Limb (tissue), 2 donors: ENCODE results near the gene PDCD6IP.

ENCODE experiments used
- DNase-seq, 2 donors: peaks; one replicate each; pipeline ENCODE4 v3.0.0-alpha.2; 2016; ENCODE audit errors: extremely low spot score in 2 of 2

Gene PDCD6IP

DNA sequence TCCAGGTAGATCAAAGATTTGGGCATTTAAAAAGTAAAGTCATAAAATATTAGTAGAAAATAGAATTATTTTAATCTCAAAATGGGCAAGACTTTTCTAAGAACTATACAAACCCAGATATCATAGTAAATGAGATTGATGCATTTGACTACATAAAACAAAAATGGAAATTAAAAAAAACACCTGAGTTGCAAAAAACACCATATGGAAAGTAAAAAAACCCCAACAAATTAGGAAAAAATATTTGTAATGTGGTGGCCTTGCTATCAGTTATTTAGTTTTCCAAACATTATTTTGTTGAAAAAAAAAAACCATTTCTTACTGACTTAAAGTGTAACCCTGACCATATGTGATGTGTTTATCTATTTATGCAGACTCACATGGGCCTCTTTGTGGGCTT, 97.2 kb downstream of the PDCD6IP start:
- DNase-seq: no peak

DNA sequence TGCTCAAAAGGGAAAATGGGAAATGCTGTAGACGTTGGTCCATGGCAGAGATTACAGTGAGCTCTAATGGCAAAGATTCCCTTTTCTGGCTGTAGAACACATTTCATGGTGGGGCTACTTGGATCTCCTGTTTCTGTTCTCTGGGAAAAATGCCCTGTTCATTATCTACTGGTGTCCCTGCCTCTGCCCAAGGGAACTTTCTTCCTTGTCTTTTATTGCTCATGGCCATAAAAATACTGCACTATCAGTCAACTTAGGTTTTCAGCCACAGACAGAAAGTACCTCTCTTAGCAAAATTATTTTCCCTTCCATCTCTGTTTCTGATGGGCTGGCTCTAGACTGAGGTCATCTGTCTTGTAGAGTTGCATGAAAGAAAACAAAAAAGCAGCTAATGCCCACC, 98.9 kb downstream of the PDCD6IP start:
- DNase-seq: no peak

DNA sequence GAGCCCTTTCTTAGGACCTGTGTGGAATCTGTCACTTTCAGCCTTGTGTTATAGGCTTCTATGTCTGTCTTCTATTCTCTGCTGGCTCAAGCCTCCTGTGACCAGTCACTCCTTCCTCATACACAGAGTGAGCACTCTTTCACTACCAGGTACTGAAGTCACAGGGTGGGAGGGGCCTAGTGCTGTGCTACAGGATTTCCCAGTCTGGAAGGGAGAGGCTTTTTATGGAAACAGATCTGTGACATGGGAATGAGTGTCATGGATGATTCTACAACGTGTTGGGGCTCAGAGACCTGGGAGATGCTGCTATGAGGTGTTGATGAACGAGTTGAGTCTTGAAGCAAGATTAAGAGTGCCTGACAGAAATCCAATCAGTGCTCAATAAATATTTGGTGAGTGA, 100.5 kb downstream of the PDCD6IP start:
- DNase-seq: no peak

DNA sequence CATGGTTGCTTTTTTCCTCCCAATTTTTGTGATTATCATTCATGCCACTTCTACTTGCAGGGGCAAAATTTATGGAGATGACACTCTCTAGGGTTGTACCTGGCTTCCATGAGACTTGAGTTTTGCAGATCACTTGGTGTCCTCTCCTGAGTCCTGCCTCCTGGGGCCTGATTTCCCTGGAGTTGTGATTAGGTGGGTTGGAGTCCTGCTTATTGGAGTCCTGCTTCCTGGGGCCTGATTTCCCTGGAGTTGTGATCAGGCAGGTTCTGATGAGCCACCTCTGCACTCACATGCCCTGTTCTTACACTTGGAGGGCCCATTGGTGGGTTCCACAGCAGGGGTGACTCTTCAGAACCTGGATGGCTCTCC, 102.0 kb downstream of the PDCD6IP start:
- no peak for DNase-seq

DNA sequence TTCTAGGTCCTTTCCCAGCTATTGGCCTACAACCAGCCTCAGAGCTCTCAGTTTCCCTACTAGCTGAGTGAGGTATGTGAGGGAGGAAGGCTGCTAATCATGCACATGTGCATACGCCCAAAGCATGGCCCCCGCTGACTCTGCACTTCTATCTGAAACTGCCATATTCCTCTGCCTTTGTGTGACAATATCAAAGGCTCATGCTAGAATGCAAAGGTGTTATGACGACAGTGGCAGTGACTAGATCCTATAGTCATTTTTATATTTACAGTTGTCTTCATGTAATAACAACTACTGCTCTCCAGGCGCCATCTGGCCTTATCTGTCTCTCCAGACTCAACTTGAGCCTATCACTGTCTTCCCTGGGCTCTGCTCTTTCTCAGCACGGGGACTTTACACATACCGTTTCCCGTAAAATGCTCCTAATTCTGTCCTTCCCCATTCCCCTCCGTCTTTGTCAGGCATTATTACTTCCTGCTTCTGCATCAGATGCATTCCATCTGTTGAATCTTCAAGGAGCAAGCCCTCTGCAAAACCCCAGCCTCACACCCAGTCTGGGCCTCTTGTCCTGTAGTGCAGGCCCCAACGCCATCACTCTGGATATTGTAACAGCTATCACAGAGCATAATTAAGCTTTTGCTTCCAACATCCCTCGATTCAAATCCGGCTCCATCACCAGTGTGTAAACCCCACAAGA, 102.5 kb downstream of the PDCD6IP start:
- no peak for DNase-seq

DNA sequence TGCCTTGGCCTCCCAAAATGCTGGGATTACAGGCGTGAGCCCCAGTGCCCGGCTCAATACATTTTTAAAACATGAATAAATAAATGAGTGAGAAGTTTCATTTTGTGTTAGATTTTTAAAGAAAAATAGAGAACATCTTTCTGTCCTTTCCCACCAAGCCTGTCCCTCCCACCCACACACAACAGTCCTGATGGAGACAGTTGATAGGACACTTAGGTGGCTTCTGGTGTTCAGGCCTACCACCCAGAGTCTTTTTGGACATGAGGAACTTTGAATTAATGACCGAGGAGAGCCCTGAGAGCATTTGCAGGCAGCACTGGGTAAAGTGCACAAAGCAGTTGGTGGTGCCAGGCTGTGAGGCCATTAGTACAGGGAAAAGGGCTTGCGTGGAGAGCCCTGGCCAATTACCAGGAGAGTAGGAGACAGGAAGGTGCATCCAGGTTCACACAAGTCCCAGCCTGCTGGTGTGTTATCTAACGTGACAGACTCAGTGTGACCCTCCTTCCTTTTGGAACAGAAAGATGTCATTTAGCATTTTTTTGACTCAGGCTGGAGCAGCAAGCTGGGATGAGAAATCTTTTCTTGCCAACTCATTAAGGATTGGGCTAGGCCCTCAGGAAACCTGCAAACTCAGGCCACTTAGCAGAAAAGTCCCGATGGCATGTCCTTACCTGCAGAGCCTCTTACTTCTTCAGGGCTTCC, 103.6 kb downstream of the PDCD6IP start:
- no peak for DNase-seq

DNA sequence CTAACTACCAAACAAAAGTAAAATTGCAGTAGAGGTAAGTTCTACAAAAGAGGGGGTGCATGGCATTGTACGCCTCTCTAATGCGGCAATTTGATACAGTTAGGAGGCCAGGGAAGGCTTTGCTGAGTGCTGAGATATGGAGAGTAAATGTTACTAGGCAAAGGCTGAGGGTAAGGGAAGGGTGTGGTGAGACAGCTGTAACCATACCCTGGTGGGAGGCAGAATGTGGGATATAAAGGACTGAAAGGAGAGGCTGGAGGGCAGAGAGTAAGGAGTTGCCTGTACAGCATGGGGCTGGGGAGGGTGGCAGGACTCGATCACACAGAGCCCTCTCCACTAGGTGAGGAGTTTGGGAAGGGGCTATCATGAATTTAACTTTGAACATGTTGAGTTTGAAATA, 106.3 kb downstream of the PDCD6IP start:
- no peak for DNase-seq

DNA sequence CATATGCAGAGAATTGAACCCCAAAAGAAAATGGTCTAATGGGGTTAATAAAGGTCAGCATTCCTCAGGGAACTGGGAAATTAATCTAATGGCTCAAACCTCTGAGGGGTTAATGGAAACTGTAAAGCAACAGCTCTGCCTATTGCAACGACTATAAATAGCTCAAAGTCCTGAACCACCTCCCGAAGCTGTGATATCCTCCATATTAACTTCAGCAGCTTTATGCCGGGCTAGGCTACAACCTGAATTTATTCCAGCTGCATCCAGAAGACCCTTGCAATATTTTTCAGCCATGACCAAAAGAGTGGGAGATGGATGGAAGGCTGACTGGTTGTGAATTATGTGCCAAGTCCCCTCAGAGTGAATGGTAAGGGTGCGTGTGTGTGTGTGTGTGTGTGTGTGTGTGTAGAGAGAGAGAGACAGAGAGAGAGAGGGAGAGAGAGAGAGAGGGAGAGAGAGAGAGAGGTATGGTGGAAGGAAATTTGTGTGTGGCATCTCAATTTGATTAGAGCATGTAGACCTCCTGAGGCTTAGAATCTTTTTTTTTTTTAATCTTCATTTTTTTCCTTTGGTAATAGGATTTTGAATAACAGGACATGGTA, 109.9 kb downstream of the PDCD6IP start:
- DNase-seq: no peak

DNA sequence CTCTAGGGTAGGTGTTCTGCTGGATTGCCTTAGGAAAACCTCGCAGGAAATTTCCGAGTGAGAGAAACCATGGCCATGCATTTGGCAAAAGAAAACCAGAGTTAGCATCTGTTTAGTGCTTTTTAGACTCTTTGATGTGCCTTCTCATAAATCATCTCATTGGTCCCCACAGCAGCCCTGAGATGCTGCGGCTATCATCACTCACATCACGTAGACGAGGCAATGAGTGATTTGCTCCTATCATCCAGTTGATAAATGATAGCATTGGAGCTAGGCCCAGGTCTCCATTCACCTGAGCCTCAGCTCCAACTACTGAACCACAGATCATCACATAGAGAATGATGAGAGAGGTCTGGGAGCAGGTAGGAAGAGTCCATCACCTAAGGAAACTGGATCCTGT, 111.1 kb downstream of the PDCD6IP start:
- DNase-seq: no peak

DNA sequence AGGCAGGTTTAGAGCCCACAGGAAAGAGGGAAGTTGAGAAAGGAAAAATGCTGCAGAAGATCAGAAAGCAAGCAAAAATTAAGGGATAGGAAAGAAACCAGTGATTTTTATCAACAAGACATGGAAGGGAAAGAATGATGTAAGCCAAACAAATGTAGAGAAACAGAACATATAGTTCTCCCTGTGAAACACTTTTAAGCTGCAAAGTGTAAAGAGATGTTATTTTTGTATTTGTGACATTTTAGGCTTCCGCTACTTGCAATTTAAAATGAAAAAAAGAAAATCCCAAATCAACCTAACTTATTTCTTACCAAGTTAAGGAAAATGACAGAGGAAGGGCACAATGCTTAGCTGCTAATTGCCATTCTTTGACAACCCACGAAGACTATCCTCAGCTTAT, 111.6 kb downstream of the PDCD6IP start:
- DNase-seq: no peak

DNA sequence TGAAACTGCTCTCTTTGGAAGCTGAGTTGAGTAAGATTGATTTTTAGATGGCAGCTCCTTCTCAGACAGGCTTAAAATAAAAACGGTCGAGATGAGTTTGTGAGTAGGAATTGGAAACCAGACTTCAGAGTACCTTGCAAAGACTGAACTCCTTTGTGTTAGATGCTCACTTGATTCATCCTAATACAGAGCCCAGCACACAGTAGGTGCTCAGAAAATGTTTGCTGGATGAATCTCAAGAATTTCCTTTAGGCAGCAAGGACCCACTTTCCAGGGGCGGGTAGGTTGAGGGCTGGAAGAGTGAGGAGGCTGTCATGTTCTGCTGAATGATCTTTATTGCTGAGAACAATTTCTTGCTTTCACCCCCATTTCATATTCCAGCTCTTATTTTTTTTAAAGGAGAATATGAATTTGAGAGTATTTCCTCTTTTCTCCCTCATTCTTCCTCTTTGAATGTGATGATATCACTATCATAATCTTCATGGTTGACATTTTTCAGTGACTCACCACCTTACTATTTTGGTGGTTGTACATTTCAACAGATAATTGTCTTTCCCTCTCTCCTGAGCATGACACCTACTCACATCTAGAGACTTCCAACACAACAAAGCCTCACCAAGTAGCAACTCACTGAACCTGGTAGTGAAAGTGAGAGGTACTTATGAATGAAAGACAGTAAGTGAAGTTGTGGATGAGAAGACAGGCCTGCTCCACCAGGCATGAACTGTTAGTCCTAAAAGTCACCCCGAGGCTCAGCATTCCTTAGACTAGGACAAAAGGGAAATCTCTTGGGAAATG, 113.3 kb downstream of the PDCD6IP start:
- no peak for DNase-seq

DNA sequence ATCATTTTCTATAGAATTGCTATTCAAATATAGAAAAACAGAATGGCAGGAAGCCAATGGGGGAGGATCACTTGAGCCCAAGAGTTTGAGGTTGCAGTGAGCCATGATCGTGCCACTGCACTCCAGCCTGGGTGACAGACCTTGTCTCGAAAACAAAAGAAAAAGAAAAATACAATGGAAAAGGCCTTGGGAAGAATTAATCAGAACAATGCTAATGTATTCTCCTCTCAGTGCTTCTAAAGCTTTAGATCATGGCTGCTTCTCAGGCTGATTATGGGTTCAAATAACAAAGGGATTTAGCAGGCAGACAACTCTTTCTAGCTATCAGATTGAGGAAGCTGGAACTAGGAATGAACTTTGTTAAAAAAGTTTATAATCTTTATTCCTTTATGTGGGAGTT, 115.8 kb downstream of the PDCD6IP start:
- no peak for DNase-seq

DNA sequence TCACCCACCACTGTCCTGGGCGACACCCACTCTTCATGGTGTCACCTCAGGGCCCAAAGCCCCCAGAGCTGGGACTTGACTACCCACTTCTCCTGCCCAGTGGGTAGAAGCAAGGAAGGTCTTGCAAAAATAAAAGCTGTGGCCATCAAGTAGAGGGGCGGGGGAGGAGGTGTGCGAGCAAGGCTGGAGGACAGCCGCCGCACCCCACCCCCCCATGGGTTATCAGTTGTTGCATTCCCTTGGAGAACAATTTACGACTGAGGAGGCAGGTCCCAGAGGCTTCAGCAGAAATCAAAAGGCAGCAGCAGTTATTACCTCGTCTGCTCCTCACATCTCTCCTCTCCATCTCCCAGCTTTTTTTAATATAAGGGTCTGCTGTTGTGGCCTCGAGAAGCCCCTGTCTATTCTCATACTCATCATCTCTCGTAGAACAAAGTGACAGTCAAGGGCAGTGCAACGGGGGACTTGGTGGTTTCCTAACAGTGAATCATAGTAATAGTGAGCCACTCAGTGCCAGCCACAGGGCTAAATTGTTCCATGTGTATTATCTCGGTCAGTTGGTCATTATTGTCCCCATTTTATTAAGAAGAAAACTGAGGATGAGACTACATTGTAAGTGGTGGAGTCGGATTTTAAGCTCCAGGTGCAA, 116.4 kb downstream of the PDCD6IP start:
- no peak for DNase-seq

DNA sequence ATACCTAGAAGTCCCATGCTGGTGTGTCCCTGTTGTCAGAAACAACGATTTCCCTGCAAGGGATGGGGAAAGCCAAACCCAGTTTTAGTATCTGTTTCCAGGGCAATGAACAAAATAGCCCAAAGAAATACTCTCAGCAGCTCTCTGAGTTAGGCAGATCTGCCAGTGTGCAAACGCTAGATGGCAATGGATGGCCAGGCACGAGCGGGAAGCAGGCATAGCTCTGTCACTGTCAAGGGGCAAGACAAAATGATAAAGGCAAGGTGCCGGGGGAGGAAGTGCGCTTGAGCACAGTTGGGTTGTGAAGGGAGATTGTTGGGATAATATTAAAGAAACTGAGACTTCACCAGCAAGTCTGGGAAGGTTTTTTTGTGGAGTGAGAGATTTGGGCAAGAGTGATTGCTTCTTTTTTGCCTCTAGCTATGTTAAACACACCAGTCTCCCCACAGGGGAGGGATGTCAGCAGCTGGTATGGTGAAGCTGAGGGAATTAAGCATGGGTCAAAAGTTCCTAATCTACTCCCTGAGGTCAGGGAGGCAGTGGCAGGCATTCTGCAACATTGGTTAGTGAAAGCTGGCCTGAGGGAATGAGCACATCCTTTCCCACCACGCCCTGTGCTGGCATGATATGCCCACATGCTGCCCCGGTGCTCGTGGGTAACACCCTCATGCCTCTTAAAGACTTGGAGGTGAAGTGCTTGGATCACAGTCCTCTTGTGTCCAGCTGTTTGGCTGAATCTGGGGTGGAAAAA, 117.5 kb downstream of the PDCD6IP start:
- peak; percentile 26 to 61 for DNase-seq

DNA sequence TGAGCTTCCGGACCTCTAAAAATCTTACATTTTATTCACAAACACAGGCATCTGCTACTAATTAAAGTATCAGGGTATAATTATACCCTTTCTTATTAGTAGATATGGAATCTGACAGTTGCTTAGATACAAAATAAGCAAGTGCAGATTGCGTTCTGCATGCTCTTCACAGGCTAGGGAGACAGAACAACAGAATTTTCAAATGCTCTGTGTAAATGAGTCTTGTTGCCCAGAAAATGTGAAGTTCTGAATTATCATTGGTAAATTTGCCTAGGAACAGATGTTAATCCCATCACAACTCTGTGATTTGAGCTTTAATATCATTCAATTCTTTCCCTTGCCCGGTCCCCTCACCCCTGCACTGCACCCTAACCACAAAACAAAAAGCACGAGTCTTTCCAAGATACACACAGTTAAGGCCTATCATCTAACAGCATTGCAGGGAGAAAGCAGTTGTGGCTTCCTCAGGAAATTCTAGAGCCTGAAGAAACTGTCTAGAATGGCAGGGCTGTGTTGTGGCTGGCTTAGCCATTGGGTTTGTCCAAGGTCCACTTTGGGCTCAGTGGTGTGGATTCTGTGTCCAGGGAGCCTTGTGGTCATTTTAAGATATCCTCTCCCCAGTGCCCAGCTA, 119.8 kb downstream of the PDCD6IP start:
- DNase-seq: no peak
